DMS153 treated with DMSO at 0.1 percent for 48 hours (cell line): ENCODE data around the gene TWIST2.
A peak's percentile ranks its signal among the peaks of the same experiment; 100 is the strongest.

Experiments used
- DNase-seq: peaks from one replicate; lab custom pipeline; 2025; ENCODE audit not compliant: unreplicated experiment; lab: John Stamatoyannopoulos, UW

TWIST2 gene

DNA sequence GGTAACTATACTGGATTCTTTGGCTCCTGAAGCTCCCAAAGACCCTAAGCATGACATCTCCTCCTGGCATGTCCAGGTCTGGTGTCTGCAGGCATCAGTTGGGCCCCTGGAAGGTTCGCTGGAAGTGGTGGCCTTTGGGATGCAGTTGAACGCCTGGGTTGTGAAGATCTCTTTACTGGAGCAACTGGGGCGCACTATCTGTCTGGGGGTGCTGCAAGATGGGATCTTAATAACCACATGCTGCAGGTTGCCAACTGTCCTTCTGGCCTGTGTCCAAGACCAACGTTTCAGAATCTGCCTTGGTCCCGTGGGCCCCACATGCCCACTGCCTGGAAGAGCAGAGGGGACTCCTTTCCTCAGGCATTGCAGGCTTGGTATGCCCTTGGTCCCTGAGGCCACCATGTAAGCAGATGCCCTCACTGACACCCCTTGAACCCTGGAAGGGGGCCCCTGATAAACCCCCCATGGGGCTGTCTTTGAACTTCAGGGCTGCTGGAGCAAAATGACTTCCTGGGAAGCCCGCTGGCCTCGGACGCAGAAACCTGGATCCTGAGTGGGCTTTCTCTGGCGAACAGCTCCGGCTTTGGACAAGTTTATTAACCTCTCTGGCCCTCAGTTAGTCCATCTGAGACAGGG lies 101.9 kb downstream of the TWIST2 start:
- DNase-seq = no peak

DNA sequence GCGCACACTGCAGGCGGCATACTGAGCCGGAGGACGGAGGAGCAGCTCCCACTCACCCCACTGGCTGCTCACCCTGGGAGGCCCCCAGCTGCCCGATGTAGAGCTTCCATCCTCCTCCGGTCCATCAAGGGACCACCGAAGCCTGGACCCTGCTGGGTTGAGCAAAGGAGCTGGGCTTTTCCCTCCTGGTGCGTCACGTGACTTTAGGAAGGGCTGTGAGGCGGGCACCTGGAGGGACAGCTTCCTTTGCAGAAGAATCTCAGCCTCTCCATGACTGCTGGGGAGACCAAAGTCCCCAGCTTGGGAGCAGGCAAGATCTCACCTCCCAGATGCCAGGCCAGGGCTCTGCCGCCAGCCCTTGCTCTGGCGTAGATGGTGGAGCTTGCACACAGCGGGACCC lies 102.7 kb downstream of the TWIST2 start:
- DNase-seq = no peak

DNA sequence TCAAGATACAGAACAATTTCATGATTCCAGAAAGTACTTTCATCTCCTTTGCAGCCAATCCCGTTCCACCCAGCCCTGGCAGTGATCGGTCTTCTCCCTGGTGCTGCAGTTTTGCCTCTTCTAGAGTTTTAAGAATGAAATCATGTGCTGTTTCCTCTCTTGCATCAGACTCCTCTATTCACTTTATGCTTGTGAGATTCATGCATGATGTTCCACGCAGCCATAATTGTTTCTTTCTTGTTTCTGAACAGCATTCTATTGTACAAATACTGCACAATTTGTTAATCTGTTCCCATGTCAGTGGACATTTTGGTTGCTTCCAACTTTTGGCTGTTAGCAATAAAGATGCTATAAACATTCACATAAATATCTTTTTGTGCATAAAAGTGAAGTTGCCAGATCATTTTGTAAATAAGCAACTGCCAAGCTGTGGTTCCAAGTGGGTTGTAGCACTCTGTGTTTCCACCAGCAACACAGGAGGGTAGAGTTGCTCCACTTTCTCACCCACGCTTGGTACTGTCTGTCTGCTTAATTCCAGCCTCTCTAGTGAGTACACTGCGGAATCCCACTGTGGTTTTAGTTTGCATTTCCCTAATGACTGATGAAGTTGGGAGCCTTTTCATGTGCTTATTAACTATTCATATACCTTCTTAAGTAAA lies 104.5 kb downstream of the TWIST2 start:
- no peak for DNase-seq

DNA sequence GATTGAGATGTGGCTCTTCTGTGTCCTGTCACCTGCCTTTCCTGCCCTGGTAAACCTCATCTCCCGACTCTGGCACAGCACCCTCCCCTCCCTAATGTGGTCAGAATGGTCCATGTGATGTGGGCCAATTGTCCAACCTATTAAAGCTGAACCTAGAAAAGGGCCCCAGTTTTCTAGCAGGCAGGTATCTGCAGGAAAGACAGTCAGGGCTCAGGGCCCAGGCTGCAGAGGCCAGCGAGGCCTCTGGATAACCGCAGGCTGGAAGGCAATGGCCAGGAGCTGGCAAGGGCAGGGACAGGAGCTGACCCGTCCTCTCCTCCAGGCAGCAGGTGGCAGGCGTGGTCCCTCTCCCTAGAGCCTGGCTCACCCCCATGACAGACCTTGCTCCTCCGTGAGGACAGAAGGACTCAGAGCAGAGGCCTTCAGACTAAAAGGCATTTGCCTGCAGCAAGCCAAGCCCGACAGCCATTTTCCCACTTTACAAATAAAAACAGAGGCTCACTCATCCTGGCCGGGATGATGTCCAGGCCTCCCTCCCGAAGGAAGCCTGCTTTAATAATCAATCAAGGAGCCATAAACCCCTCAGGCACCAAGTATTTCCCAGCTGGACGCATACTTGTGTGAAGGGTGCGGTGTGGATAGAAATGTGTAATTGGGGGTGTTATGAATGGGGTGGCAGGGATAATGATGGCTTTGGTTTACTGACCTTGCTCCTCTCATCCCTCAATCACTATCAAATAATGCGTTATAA lies 107.1 kb downstream of the TWIST2 start:
- no peak for DNase-seq

DNA sequence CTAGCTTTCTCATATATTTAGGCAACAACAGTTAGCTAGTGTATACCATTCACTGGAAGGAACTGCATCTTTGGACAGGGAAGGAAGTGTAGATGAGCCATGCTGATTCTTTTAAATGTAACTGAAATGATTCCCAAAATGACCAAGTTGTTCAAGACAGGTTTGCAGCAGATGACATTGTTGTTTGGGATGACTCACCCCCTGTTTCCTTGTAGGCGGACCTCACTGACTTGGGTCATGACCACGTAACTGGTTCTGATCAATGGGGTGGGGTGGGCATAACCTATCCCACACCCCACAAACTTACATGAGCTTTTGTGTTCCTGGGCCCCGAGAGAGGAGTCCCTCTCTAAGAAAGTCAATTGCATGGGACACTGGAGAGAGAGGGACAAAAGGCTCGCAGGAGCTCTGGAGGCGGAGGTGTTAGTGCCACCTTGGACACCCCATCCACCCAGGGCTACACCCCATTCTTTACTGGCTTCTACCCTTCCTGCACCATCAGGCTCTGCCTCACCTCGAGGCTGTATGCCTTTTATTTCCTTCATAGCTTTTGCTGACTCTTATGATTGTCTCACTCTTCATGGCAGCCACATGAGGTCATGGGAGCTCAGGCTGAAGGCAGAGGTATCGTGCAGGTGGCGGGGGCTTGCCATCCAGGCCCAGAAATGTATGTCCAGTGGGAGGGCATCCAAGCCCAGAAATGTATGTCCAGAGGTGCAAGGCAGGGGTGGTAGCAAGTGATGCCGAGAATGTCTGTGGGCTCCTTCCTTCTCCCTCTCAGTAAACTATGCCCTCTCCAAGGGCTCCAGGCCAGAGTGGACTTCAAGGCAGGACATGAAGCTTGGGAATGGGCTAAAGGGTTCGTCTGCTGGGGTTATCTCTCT lies 108.0 kb downstream of the TWIST2 start:
- no peak for DNase-seq

DNA sequence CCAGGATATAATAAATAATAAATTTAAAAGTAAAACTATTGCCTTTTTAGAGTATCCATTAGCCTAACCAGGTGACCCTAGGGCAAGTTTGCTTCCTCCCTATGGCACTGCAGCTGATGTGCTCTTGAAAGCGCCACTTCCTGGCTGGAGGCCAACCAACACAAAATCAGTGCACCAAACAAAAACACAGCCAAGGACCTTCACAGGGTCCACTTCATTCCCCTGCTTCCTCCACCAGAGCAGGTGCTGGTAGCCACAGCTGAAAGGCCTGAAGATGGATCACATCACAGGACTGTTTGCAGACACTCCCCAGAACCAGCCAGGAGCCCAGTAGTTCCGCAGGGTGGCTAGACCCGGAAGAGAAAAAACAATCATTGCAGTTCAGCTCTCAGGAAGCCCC lies 108.8 kb downstream of the TWIST2 start:
- DNase-seq = peak; percentile 20
